ENCODE measurements around the gene PDSS2.

- TF ChIP-seq CTCF (IDR thresholded peaks at IDR 0.05; ENCODE audit: poor library complexity, severe bottlenecking) (no peak), POLR2AphosphoS5 (IDR thresholded peaks at IDR 0.05) (no peak), RAD21 (conservative IDR thresholded peaks at IDR 0.05) (no peak)
These were observed 103.7 kb downstream of the PDSS2 start for GRCh38 chr6:107355659-107356058.
